GM19193 (cell line): ENCODE results near the gene LFNG.

Experiments
- POLR2A ChIP-seq: IDR thresholded peaks from 4 replicates; pipeline ENCODE4 v1.6.1; 2011; ENCODE audit not compliant: insufficient read depth, insufficient read length; ENCODE audit errors: extremely low read depth

The LFNG gene

GRCh38 chr7:2478800-2479199 lies 40.8 kb upstream of the LFNG start:
- TF ChIP-seq POLR2A: no peak

DNA sequence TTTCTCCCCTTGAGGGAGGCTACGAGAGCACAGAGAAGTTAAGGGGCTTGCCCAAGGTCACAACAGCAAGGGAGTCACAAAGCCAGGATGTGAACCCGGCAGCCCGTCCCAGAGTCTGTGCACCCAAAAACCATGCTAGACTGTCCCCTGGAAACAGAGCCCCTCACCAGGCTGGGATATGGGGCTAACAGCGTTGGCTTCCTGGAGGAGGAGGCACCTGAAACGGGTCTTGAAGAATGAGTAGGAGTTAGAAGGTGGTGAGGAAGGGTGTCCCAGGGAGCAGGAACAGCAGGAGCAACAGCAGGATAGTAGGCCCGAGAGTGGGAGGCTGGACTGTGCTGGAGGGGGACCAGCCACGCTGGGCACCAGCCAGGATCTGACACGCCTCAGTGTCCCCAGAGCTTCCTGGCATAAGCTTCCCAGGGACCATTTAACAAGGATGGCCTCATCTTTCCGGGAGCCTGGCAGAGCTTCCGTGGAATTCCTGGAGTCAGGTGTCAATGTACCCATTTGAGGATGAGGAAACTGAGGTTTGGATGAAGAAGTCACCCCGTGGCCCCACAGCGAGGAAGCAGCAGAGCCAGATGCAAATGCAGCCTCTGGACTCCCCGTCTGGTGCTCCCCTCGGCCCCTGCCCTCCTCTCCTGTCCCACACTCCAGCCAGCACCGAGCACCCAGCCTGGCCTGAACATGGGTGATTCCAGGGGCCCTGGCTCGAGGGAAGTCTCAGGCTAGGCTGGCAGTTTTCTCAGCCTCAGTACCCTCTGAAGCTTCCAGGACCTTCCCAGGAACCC lies 40.1 kb upstream of the LFNG start:
- TF ChIP-seq POLR2A: no peak

GRCh38 chr7:2480070-2480408 lies 39.5 kb upstream of the LFNG start:
- TF ChIP-seq POLR2A: no peak

GRCh38 chr7:2481195-2481594 lies 38.4 kb upstream of the LFNG start:
- no peak for TF ChIP-seq POLR2A

- TF ChIP-seq POLR2A: no peak
Observed at GRCh38 chr7:2482725-2483451, 36.7 kb upstream of the LFNG start.

- no peak for TF ChIP-seq POLR2A
Observed at GRCh38 chr7:2483494-2483893, 36.1 kb upstream of the LFNG start.

DNA sequence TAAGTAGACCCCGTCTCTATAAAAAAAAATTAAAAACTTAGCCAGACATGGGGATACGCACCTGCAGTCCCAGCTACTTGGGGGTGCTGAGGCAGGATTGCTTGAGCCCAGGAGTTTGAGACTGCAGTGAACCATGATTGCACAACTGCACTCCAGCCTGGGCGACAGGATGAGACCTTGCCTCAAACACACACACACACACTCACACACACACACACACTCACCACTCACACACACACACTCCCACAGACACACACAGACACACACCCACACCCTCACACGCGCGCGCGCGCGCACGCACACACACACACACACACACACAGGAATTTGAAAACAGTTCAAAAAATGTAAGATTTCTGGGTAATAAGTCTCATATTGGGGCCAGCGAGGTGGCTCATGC lies 34.7 kb upstream of the LFNG start:
- TF ChIP-seq POLR2A: no peak

GRCh38 chr7:2487586-2488271 lies 31.8 kb upstream of the LFNG start:
- no peak for TF ChIP-seq POLR2A

GRCh38 chr7:2488272-2488645 lies 31.3 kb upstream of the LFNG start:
- TF ChIP-seq POLR2A: no peak

GRCh38 chr7:2488681-2489080 lies 30.9 kb upstream of the LFNG start:
- no peak for TF ChIP-seq POLR2A

DNA sequence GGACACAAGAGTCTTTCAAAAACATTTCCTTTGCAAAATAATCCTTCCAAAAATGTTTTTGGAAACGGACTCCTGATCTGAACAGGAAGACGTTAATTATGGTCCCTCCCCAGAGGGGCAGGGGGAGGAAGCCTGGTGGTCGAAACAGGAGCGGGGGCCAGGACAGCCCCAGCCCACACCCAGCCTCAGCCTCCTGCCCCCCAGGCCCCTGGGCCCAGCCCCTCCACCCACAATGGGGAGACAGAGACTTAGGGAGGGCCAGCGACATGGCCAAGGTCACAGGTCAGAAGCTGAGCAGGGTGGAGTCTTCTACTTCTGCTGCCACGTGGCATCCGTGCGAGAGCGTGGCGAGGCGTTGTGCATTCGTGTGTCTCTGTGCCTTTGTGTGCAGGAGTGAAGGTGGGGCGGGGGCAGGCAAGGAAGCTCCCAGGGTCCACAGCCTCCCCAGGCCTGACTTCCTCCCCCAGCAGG lies 29.4 kb upstream of the LFNG start:
- TF ChIP-seq POLR2A: no peak

GRCh38 chr7:2492038-2492437 lies 27.5 kb upstream of the LFNG start:
- TF ChIP-seq POLR2A: no peak

- no peak for TF ChIP-seq POLR2A
Observed at GRCh38 chr7:2493205-2494164, 26.1 kb upstream of the LFNG start.
